GM19438 (cell line): Measurements from ENCODE around the gene RPS6KB2.

Source experiments
- ATAC-seq: cut with Tn5 transposase; IDR thresholded peaks from one replicate; pipeline ENCODE4 v1.9.1; 2021; ENCODE audit warnings: low read depth; ENCODE audit not compliant: unreplicated experiment

RPS6KB2 gene

GRCh38 chr11:67428052-67429001 lies at the start of gene RPS6KB2:
Gene RPS6KB2 (plus strand): TSS chr11:67428494. CDS start chr11:67428546, 52 bp downstream.
- ATAC-seq, result peak; percentile 77

DNA sequence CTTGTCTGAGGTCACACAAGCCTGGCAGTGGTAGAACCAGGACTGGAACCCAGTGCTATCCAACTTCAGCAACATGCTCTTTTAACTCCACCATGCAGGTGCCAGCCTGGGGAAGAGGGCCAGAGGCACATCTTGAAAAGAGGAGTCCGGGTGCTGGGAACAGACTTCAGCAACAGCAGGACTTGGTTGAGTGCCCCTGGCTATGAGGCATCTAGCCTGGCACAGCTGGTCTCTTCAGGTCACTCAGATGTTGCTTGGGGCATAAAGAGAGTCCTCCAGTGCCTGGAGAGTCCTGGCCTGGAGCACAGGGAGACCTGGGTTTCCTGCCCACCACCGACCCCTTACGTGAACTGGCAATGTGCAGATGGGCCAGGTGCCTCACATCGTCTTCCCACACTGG lies 49.8 kb upstream of the RPS6KB2 start:
- no peak for ATAC-seq

GRCh38 chr11:67379061-67380058 lies 48.9 kb upstream of the RPS6KB2 start:
- no peak for ATAC-seq

DNA sequence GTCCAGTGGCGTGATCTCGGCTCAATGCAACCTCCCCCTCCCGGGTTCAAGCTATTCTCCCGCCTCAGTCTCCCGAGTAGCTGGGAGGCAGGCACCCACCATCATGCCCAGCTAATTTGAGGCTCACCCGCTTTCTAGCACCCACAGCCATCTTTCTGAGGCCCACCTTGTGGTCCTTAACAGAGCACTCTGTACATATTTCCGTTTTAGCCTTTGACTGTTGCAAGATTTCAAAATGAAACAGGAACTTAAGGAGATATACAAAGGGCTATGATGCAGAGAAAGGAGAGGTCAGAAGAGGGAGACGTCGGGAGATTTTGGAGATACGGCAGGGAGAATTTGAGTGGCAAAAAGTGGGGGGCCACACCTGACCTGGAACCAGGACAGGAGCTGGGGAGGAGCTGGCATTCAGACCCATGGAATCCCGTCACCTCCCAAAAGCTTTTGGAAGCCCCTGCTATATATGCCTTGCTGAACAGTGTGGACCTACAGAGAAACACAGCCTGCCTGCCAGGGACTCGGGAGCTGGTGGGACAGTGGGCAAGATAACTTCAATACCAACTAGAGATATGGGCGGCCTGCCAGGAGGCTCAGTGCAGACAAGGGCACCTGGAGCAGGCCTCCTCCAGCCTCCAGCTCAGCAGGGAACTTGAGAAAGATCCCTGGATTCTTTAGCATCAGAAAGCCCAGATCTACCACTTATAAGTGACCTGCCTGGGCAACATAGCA lies 46.9 kb upstream of the RPS6KB2 start:
- ATAC-seq, result no peak

DNA sequence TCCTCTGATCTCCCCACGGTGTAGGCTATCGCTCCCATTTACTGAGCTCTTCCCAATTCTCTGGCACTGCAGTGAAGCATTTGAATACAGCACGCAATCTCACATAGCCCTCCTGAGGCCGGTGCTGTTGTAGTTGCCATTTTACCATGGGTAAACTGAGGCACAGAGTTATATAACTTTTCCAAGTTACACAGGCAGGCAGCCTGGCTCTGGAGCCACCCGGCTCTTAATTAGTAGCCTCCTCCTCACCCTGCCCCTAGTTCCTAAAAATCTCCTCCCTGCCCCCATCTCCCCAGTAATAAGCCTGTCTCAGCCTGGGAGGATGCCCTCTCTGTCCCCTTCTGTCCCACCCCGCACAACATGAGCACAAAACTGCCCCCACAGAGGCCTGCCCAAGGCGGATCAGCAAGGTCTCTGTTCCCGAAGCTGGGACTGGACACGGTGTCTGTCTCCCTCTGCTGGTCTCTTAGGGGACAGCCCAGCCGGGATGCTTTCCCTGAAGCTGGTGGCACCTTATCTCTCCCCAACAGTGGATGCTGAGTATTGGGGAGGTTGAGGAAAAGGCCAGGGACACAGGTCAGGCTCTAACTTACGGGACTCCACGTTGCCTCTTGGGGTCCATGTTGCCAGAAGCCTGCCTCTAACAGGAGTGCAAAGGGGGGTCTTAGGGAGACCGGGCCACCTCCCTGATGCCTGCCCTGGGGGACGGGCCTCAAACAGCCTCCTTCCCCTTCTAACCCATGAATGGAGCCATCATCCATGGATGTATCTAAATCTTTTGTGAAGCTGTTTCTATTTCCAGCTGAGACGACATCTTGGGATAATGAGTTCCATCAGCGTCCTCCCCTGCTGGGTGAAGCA lies 45.8 kb upstream of the RPS6KB2 start:
- no peak for ATAC-seq

DNA sequence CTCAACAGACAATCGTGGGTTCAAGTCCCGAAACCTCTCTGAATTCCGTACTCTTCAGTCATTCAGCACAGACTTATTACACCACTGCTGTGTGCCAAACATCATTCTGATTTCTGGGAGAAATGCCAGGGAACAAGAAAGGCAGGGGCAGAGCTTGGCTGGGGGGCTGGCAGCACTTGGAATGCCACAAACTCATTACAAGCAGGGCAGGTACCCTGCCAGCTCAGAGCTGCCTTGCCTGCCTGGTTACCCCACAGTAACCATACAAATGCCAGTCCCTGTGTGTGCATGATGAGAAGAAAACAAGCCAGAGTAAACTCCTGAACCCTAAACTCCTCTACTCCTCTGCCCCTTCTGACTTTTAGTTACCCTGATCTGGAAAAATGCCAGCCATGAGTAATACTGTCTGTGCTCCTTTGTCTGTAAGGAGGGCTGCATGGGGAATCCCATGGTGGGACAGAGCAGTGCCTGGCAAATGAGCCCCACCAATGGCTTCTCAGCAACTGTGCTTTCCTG lies 43.4 kb upstream of the RPS6KB2 start:
- ATAC-seq, result no peak

DNA sequence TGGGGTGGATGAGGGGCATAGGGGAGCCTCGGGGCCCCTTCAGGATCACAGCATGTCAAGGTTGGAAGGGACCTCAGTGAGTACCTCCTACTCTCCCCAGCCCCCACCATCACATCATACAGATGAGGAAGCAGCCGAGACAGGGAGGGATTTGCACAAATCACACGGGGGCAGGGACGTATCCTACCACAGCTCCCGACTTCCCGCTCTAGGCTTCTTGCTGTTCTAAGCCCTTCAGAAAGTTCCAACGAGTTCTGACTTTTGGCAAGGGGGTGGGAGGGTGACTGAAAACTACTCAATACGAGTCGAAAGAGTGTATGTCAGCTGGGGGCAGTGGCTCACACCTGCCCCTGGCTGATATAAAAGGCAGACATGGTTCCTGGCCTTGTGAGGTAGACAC lies 41.2 kb upstream of the RPS6KB2 start:
- ATAC-seq, result no peak

- no peak for ATAC-seq
Observed at GRCh38 chr11:67387518-67387917, 40.8 kb upstream of the RPS6KB2 start.

DNA sequence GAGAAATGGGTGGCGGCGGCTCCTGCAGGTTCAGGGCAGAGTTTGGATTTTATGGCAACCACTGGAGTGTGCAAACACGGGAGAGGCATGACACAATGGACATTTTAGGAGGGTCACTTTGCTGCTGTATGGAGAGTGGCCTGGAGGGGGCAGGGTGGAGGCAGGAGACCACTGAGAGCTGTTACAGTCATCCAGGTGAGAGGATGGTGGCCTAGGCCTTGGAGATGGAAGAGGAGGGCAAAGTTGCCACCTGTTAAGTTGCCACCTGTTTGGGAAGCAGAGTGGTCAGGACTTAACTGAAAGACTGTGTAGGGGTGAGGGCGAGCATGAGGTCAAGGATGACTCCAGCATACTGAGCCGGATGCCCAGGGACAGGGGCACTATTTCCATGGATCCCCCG lies 38.8 kb upstream of the RPS6KB2 start:
- no peak for ATAC-seq

DNA sequence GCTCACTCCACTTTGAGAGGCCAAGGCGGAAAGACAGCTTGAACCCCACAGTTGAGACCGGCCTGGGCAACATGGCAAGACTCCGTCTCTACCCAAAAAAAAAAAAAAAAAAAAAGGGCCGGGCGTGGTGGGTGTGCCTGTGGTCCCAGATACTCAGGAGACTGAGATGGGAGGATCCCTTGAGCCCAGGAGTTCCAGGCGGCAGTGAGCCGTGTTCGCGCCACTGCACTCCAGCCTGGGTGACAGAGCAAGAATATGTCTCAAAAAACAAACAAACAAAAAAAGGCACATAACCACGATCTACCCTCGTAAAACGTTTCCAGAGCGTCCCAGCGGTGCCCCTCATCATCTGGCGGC lies 37.4 kb upstream of the RPS6KB2 start:
- no peak for ATAC-seq

- peak; percentile 46 for ATAC-seq
Observed at GRCh38 chr11:67391304-67392182, 36.8 kb upstream of the RPS6KB2 start, which contains the start of gene RAD9A. Gene RAD9A (plus strand): TSS chr11:67391986. CDS start chr11:67392045, 59 bp downstream.

DNA sequence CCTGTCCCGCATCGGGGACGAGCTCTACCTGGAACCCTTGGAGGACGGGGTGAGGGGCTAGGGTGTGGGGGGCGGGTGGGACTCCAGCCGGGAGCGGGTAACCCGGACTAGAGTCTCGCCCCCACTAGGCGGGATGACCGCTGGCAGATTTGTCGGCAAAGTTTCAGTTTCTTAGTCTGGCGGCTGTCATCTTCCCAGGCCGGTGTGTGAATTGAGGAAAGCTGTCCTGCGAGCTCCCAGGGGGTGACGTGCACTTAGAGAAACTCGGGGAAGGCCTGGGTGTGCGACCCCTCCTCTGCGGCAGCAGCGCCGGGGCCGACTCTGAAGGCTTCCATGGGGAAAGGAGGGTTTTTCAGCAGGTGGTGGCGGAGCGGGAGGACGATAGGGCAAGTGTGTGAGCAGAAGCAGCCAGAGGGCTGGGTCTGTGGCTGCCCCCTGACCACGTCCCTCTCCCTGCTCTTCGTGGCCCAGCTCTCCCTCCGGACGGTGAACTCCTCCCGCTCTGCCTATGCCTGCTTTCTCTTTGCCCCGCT lies 36.0 kb upstream of the RPS6KB2 start:
- ATAC-seq, result peak; percentile 12

- ATAC-seq, result no peak
Observed at GRCh38 chr11:67393437-67393836, 34.9 kb upstream of the RPS6KB2 start.

- no peak for ATAC-seq
Observed at GRCh38 chr11:67393990-67394389, 34.3 kb upstream of the RPS6KB2 start.

- ATAC-seq, result no peak
Observed at GRCh38 chr11:67395555-67396258, 32.6 kb upstream of the RPS6KB2 start.

GRCh38 chr11:67396259-67396581 lies 32.1 kb upstream of the RPS6KB2 start:
- no peak for ATAC-seq

DNA sequence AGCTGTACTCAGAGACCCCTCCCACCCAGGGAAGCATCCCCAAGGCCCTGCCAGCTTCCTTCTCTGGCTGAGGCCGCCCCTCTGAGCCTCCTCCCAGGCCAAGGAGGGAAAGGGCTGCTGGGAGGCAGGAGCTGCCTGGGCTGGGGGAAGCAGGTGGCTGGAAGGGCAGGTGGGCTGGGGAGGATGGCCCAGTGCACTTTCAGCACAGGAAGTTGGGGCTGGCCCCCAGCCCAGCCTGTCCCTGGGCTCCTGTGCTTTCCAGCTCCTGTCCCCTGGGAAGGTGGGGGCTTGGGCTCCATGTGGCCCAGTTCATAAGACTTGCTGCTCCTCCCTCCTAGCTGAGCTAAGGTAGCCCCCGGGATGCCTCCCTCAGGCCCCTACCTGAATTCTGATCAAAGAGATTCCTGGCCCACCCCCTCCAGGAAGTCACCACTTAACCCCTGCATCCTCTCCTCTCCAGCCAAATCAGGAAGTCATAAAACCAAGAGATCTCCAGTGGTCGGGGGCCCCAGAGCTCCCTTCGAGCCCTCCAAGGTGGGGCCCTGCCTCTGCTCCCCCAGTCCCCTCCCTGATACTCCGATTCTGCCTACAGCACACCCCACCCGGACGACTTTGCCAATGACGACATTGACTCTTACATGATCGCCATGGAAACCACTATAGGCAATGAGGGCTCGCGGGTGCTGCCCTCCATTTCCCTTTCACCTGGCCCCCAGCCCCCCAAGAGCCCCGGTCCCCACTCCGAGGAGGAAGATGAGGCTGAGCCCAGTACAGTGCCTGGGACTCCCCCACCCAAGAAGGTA lies 31.5 kb upstream of the RPS6KB2 start:
- ATAC-seq, result no peak
